ENCODE results near the gene GPC2.
A peak's percentile ranks its signal among the peaks of the same experiment; 100 is the strongest.
"Not testable (repeated sequence)": the region's sequence is repeated elsewhere in the genome, so short reads cannot be mapped to it uniquely, and the experiment has no call there.

The GPC2 gene, protein sequence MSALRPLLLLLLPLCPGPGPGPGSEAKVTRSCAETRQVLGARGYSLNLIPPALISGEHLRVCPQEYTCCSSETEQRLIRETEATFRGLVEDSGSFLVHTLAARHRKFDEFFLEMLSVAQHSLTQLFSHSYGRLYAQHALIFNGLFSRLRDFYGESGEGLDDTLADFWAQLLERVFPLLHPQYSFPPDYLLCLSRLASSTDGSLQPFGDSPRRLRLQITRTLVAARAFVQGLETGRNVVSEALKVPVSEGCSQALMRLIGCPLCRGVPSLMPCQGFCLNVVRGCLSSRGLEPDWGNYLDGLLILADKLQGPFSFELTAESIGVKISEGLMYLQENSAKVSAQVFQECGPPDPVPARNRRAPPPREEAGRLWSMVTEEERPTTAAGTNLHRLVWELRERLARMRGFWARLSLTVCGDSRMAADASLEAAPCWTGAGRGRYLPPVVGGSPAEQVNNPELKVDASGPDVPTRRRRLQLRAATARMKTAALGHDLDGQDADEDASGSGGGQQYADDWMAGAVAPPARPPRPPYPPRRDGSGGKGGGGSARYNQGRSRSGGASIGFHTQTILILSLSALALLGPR

DNA sequence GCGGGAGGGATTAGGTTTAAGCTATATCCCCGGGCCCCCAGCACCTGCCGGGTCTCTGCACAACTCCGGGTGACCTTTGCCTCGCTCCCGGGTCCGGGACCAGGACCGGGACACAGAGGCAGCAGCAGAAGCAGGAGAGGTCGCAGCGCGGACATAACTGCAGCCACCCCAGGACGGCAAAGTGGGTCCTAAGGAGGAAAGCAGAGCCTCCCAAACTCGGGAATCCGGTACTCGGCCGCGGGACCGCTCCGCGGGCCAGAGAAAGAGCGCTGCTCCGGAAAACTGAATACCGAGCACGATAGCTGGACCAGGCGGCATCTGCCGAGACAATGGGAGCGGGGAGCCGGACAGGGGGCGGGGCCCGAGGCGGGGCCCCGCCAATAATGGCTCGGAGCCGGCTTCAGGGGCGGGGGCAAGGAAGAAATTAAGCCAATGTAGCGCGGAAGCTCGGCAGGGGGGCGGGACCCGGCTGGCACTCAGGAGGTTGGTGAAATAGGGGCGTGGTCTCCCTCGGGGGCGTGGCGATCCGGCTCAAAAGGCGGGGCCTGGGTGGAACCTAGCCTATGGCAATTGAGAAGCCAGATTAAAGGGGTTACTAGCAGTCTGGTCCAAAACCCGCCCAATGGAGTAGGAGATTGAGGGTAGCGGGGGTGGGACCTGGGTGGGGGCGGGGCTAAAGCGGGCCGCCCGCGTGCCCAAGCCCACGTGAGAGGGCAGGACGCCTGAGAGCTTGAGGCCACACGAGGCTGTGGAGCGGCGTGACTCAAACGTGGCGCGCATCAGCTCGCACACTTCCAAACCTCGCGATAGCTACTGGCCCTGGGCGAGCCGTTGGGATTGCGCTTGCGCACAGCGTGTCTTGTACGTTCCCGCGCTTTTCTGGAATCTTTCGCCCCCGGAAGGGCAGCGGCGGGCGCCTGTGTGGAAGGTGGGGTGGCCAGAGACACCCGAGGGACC, at the start of gene GPC2, which contains the start of gene STAG3:
GPC2 (minus strand) TSS at position 337 of the 957 bp plus-strand sequence; CDS start at position 155, 182 bp downstream.
STAG3 (plus strand) TSS at position 874 of the 957 bp plus-strand sequence. CDS start 2,639 bp downstream, outside the sequence.
- peak; percentile 93 for DNase-seq

DNA sequence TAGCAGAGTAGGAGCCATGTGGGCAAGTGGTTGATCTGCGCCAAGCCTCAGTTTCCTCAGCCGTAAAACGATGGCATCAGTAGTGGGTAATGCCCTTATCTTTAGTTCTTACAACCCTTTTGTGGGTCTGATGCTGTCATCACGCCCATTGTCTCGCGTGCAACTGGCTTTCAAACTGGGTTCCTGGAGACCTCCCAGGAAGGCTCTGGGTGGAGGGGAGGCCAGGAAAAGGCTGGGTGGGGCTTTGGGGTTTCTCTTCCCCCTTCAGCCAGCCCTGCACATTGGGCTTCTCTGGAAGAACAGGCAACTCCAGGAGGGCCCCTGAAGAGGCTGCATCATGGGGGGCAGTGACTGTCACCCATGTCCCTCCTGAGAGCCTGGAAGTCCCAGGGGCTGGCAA, 47.7 kb upstream of the GPC2 start:
- DNase-seq, result not testable (repeated sequence)

DNA sequence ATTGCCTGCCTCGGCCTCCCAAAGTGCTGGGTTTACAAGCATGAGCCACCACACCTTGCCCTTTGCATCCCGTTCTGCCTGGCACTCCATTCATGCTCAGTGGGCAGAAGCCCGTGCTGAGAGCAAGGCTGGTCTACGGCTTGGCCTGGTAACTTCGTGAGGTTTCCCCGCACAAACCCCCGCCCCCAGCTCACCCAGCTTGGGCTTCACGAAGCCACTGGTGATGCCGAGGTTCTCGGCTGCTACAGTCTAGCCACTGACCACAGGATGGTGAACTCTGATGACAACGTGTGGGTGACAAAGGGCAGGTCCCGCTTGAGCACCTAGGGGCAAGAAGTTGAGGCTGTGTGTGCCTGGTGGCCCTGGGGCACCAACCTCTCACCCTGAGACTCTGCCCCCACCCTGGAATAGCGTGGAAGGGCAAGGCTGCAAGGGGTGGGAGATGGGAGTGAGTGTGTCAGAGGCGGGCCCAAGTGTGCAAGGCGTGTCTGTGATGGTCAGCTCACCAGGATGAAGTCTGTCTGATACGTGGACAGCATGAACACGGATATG, 46.3 kb upstream of the GPC2 start:
- not testable (repeated sequence) for DNase-seq

DNA sequence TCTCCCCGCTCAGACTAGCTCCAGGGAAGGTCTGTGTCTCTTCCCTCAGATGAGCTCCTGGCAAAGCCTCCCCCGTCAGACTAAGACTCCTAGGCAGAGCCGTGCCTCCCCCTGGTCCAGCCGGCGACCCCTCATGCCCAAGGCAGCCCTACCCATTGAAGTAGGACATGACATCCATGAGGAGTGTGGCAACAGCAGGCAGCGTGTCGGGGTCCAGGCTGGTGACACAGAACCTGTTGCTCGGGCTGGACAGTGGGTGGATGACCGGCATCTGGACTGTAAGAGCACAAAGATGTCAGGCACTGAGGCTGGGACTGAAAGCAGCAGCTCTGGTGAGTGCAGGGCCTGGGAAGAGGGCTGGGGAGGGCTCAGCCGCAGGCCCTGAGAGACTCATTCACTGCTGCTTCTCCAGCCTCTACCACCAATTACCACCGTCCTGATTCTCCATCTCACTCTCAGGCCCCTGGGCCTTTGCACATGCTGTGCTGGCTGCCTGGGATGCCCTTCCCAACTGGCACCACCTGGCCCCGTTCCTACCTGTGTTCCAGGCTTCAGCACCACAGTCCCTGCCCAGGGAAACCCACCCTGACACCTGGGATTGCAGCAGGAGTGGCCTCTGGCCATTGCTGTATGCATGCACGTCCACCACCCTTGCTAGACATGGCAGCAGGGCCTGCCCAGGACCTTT, 45.4 kb upstream of the GPC2 start:
- DNase-seq, result no peak

DNA sequence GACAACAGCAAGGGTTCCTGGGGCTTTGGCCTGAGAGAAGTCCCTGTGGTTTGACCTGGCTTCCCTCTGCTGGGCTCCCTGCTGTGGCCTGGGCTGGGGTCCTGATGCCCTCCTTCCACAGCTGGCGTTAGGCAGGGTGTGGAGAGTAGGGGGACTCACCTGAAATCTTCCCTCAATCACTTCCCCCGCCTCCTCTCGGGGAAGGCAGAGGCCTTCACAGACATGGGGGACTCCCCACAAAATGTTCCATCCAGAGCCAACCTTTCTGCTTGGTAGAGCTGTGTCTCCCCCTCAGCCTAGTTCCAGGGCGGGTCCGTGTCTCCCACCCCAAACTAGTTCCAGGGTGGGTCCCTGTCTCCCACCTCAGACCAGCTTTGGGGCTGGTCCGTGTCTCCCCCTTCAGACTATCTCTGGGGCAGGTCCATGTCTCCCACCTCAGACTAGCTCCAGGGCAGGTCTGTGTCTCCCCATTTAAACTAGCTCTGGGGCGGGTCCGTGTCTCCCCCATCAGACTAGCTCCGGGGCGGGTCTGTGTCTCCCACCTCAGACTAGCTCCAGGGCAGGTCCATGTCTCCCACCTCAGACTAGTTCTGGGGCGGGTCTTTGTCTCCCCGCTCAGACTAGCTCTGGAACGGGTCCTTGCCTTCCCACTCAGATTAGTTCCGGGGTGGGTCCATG, 44.7 kb upstream of the GPC2 start:
- DNase-seq, result peak; percentile 13

DNA sequence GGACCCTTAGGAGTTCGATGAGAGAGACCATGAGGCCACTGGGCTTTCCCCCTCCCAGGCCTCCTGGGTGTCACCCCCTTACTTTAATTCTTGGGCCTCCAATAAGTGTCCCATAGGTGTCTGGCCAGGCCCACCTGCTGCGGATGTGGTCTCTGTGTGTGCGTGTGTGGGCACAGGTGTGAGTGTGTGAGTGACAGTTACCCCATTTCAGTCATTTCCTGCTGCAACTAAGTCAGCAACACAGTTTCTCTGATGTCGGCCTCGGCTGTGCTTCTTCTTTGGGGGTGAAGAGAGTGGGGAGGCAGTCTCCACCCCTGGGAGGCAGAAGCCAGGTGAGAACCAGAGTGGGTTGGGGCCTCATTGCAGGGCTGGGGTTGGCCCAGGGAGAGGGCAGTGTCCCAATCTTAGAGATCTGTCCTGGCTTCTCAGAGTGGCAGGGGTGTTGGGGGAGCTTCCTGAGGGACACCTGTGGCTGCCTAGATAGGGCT, 44.1 kb upstream of the GPC2 start:
- DNase-seq, result peak; percentile 81

DNA sequence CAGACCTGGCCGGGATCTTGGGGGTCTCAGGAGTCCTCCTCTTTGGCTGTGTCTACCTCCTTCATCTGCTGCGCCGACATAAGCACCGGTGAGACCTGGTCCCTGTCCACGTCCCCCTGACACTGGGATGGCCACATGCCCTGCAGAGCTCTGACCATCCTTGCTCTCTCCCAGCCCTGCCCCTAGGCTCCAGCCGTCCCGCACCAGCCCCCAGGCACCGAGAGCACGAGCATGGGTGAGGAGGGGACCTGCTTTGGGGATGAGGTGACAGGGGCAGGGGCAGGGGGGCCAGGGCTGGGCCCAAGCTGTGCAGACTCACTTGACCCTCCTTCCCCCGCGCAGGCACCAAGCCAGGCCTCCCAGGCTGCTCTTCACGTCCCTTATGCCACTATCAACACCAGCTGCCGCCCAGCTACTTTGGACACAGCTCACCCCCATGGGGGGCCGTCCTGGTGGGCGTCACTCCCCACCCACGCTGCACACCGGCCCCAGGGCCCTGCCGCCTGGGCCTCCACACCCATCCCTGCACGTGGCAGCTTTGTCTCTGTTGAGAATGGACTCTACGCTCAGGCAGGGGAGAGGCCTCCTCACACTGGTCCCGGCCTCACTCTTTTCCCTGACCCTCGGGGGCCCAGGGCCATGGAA, 43.5 kb upstream of the GPC2 start:
- no peak for DNase-seq

DNA sequence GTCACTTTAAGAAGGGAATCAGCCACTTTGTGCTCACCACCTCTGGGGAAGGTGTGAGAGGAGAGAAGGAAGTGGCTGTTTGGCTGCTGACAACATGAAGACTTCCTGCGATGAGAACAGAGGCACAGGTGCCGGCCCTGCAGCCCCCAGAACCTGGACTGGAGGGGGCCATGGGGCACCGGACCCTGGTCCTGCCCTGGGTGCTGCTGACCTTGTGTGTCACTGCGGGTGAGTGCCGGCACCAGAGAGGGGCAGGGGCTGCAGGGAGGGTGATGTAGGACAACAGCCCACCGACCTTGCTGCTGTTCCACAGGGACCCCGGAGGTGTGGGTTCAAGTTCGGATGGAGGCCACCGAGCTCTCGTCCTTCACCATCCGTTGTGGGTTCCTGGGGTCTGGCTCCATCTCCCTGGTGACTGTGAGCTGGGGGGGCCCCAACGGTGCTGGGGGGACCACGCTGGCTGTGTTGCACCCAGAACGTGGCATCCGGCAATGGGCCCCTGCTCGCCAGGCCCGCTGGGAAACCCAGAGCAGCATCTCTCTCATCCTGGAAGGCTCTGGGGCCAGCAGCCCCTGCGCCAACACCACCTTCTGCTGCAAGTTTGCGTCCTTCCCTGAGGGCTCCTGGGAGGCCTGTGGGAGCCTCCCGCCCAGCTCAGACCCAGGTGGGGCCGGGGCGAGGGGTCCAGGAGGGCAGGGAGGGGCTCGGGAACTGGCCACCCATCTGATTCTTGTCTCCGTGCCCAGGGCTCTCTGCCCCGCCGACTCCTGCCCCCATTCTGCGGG, 42.8 kb upstream of the GPC2 start, which contains the start of gene PVRIG:
PVRIG (plus strand) TSS at position 149 of the 785 bp plus-strand sequence; CDS start at position 171, 22 bp downstream.
- peak; percentile 40 for DNase-seq

DNA sequence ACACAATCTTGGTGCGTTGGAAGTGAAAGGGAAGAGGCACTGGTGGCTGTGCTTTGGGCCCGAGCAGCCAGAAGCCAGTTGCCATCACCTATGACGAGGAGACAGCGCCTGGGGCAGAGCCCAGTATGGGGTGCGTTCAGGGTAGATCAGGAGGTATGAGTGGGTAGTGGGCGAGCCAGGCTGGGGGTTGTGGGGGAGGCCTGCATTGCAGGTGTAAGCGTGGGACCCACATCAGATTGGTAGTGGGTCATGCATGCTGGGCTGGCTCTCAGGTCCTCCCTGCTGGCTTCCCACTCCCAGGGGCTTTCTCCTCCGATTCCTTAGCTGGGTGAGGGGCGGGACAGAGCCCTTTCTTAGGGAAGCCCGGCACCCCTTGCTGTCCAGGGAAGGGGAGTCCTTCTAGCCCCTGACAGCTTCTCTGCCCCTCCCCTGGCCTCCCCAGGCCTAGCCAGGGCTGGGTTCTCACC, 42.1 kb upstream of the GPC2 start:
- DNase-seq, result peak; percentile 14

DNA sequence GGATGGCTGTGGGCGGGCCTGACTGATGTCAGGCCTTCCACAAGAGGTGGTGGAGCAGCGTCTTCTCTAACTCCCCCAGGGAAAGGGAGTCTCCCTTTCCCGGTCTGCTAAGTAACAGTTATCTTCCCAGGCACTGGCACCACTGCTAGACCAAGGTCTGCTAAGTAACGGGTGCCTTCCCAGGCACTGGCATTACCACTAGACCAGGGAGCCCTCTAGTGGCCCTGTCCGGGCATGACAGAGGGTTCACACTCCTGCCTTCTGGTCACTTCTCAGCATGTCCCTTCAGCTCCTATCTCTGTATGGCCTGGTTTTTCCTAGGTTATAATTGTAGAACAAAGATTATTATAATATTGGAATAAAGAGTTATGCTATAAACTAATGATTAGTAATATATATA, 40.8 kb upstream of the GPC2 start:
- peak; percentile 77 for DNase-seq

DNA sequence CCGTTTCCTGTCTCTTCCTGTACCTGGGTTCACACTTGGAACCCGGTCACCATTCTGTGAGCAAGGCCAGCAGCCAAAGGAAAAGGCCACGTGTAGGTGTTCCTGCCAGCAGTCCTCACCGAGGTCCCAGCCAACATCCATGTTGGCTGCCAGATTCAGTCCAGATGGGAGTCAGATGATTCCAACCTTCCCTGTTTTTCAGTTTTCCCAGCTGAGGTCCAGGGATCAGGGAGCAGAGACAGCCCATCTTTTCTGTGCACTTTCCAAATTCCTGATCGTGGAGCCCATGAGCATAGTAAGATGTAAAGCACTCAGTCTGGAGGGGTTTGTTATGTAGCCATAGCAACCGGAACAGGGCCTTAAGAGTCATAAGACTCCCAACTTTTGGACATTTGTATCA, 38.7 kb upstream of the GPC2 start:
- no peak for DNase-seq

DNA sequence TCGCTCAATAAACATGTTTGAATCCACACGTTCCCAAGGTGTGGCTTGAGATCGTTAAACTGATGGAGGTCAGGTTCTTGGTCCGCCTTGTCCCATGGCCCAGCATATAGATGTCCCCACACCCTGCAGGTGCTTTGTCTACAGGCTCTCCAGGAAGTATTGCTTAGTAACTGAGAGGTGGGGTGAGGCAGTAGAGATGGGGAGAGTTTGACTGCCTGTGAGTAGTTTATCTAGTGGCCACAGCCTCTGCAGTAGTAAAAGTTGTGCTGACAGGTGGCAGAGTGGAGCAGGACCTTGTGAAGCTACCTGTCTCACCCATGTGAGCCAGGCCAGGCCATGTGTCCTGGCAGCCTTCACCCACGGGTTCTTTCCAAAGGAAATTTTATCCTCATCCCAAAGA, 37.2 kb upstream of the GPC2 start:
- DNase-seq, result not testable (repeated sequence)

DNA sequence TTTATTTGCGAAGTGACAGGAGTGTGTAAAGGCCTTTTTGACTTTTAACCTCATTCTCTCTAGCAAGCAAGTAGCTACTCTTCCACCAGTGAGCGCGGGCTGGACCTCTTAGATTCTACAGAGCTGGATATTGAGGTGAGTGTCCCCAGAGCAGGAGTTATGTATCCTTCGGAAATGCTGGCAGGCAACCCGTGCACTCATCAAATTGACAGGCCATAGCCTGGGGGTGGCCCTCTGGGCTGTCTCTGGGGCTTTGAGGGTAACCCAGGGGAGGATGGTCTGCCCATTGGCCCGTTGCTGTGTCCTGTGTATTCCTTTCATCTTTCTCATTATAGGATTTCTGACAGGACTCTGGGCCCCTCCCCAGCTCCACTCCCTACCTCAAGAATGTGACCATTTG, 36.5 kb upstream of the GPC2 start:
- DNase-seq, result no peak

DNA sequence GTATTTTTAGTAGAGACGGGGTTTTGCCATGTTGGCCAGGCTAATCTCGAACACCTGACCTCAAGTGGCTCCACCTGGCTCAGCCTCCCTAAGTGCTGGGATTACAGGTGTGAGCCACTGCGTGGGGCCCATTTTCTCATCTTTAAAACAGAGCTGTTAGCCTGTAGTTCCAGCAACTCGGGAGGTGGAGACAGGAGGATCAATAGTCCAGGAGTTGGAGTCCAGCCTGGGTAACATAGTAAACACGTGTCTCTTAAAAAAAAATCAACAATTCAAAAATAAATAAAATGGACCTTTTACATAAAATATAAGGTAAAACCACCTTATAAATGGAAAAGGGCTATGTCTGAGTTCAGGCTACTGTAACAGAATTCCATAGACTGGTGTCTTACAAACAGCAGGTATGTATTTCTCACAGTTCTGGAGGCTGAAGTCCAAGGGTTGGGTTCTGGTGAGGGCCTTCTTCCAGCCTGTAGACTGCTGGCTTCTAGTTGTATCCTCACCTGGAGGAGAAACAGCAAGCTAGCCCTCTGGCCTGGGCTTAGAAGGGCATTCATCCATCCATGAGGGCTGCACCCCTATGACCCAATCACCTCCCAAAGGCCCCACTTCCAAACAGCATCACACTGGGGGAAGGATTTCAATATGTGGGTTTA, 35.6 kb upstream of the GPC2 start:
- no peak for DNase-seq

DNA sequence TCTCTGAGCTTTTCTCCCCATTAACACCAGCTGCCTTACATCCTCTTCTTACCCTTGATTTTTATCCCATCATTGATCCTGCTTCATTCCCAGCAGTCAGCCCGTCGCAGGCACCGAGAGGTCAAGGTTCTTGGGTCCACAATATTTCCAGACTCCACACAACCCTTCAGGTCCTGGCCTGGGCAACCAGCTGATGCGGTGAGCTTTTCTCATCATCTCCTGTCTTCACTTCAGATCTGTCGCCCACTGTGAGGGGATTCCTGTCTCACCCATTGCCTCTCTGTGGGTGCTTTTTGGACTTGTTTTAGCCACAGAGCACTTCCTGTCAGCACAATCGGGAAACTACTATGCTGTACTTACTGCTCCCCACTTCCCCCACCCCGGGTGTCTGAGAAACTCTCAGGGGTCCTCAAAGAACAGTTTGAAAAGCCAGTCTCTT, 34.2 kb upstream of the GPC2 start:
- DNase-seq, result no peak

DNA sequence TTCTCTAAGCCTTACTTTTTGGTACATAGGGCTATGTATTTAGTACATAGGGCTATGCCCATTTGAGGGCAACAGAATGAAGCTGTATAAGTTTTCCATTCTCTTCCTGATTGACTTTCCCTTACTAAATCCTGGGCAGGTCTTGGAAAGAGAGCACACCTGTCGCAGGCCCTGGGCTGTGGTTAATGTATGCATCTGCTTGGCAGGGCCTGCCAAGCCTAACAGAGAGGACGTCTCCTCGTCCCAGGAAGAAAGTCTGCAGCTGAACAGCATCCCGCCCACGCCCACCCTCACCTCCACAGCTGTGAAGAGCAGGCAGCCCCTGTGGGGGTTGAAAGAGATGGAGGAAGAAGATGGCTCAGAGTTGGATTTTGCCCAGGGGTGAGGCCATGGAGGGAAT, 33.6 kb upstream of the GPC2 start:
- no peak for DNase-seq

DNA sequence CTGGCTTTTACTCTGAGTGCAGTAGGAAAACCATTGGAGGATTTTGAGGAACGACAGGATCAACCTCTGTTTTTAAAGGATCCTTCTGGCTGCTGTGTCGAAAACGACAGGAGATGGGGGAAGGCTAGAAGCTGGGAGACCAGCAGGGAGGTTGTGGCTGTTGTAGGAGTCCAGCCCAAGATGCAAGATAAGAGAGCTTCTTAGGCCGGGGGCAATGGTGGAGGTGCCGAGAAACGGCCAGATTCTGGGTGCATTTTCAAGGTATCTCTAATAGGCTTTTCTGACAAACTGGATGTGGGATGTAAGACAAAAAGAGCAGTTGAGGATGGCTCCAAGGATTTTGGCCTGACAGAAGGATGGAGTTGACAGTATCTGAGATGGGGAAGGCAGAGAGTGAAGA, 32.3 kb upstream of the GPC2 start:
- DNase-seq, result no peak

DNA sequence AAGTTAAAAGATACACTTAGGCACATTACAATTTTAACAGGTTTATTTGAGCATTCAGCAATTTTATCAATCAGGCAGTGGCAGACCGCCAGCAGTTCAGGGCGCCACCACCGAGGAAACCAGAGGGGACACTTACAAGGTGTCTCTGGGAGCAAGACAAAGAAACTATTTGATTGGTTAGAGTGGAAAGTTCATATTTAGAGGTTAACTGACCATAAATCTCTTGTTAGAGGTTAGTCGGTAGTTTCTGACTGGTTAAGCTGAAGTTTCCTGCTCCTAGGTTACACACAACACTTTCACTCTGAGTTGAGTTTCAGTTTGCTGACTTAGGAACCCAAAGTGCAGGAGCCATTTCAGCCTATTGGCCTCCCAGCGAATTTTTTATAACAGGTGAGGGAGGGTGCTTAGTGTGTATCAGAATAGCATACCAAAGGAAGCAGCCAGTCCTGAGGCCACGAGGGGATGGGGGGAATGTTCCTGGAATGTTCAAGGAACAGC, 31.8 kb upstream of the GPC2 start:
- no peak for DNase-seq

DNA sequence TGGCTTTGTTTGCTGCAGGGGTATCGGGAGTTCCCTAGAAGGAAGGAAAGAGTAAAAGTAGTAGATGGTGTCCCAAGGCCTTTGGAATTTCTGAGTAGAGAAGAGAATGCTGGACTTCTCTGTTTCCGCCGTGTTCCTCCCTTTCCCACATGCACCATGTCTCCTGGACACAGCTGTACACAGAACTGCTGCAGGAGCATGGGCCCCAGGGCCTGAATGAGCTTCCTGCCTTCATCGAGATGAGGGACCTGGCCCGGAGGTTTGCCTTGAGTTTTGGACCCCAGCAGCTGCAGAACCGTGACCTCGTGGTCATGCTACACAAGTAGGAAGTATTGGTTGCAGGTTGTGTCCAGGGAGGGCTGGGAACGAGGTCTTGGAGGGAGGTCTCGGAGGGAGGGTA, 27.3 kb upstream of the GPC2 start:
- DNase-seq, result no peak

Data from activated effector memory CD4-positive, alpha-beta T cell treated with Interleukin-2 at 50 U/mL for 16 hours (primary cell).